ENCODE measurements around the gene NAPB.
"Not testable (repeated sequence)": the region's sequence is repeated elsewhere in the genome, so short reads cannot be mapped to it uniquely, and the experiment has no call there.

The NAPB gene

DNA sequence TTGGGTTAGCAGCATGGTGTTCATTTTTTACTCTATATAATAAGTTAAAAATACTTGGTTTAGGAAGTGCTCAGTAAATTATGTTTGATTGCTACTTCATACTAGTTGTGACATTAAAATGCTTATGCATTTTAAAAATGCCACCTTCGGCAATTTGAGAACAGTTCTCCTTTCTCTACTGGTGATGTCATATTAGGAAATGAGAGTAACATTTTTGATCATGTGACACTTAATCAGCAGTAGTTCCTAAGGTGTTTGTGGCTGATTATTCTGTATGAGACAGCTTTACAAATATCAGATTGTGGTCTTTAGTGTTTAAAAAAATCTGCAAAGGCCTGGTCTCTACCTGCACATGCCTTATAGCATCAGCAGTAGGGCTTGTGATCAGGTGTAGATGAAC is 54.9 kb downstream of the NAPB start:
- peak; percentile 78 for DNase-seq

- no peak for DNase-seq
These were observed 55.7 kb downstream of the NAPB start for GRCh38 chr20:23365390-23366165.

DNA sequence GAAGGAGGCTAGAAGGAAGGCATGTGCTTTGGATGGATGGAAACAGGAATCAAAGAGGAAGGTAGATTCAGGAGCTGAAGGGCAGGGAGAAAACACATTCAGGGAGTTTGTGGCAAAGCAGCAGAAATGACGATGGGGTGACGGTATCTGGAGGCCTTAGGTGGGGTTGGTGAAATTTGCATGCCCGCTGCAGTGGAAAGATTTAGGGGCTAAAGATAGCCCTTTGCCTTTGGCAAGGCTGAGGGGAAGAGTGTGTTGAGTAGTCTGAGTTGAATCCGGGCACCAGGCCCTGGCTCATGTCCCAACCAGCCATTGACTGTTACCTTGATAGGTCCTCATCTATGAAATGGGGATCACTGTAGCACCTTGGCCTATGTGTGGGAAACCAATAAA is 58.0 kb downstream of the NAPB start:
- DNase-seq = peak; percentile 25

GRCh38 chr20:23362392-23363256 is 58.7 kb downstream of the NAPB start:
- DNase-seq = peak; percentile 59

- DNase-seq = peak; percentile 99
These were observed 59.6 kb downstream of the NAPB start, which contains the start of gene GZF1 for GRCh38 chr20:23361476-23362391. Gene GZF1, plus strand, starts transcription at chr20:23362182. Its CDS starts 2,202 bp downstream, at chr20:23364384.

GRCh38 chr20:23361119-23361475 is 60.2 kb downstream of the NAPB start:
- peak; percentile 72 for DNase-seq

DNA sequence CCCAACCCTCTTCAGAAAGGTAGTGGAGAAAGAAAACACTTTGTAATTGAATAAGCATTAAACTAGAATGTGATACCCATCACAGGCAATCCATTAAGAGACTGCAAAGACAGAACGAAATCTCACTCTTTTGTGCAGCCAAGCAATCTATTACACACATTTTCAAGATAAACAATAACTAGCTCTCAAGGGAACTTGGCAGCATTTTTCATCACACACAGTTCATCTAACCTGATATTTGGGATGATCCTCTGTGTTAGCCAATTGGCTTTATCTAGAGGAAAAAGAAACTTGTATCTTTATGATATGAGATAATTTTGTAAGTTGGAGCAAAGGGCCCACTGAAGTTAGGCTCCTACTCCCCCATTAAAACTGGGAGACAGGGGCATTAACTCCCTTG is 60.8 kb downstream of the NAPB start:
- DNase-seq = peak; percentile 41

DNA sequence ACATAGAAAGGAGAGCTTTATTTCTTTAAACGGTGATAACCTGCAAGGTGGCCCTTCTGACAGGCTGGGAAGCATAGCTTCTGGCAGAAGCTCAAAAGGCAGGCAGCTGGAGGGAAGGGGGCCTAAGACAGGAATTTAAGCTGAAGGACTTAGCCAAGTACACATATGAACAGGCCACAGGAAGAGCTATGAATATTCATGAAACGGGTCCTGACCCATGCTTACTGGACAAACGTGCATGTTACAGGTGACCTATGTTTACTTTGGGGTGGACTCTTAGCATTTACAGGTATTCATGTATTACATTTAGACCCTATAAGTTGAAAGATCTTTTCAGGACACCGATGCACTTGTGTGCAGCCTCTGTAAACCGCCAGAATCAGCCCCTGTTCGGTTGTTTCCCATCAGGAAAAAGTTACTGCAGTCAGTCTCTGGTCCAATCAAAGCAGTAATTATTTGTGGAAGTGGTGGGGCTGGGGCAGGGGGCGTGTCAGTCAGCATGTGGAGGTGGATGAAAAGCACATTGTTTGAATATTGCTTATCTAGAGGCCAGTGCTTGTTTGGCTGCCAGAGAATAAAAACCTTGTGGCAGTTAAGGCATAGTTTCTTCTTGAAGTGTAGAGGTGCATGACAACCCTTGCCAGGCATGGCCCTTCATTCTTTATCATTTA is 62.2 kb downstream of the NAPB start:
- DNase-seq = peak; percentile 64

DNA sequence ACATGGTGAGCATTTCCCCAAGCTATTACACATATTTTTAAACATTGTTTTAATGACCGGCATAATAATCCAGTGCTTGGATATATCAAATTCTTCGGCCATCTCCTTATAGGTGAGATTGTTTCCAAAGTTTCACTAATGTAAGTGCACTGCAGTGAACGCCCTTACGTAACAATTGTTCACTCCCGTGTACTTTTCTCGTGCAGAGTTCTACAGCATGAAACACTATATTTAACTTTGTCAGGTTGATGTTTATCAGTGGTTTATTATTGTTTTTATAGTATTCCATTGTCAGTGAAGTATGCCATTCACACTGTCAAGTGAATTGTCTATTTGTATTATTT is 62.8 kb downstream of the NAPB start:
- no peak for DNase-seq

- DNase-seq = peak; percentile 100
These were observed 63.3 kb downstream of the NAPB start for GRCh38 chr20:23357767-23358562.

- DNase-seq = no peak
These were observed 65.1 kb downstream of the NAPB start for GRCh38 chr20:23356203-23356602.

- DNase-seq = peak; percentile 67
These were observed 70.1 kb downstream of the NAPB start for GRCh38 chr20:23350904-23351838.

GRCh38 chr20:23350196-23350903 is 70.9 kb downstream of the NAPB start, which contains the start of gene NXT1:
Gene NXT1, plus strand, starts transcription at chr20:23350791. Its CDS starts 3,251 bp downstream, at chr20:23354042.
- peak; percentile 99 for DNase-seq

- DNase-seq = peak; percentile 93
These were observed 71.7 kb downstream of the NAPB start for GRCh38 chr20:23349338-23350195.

DNA sequence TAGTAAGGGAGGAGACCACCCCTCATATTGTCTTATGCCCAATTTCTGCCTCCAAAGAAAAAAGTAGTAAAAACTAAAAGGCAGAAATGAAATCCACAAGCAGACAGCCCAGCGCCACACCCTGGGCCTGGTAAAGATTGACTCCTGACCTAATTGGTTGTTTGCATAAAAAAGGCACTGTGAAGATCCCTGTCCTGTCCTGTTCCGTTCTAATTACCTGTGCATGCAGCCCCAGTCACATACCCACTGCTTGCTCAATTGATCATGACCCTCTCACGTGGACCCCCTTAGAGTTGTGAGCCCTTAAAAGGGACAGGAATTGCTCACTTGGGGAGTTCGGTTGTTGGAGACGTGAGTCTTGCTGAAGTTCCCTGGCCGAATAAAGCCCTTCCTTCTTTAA is 72.8 kb downstream of the NAPB start:
- DNase-seq = not testable (repeated sequence)

- DNase-seq = no peak
These were observed 73.5 kb downstream of the NAPB start for GRCh38 chr20:23347791-23348190.

DNA sequence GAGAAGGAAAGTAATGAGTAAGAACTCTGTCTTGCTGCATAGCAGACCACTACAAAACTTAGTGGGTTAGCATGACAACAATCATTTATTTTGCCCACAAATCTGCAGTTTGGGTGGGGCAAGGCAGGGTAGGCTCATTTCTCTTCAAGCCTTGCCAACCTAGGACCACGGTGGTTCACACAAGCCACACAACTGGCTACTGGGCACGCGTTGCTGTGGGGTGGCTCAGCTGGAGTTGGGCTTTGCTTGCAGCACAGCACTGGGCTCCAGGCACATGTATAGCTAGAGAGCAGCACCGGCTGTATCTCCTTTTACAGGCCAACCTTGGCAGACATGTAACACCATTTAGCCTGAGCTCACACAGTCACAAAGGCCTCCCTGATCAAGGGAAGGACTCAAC is 75.3 kb downstream of the NAPB start:
- DNase-seq = no peak

DNA sequence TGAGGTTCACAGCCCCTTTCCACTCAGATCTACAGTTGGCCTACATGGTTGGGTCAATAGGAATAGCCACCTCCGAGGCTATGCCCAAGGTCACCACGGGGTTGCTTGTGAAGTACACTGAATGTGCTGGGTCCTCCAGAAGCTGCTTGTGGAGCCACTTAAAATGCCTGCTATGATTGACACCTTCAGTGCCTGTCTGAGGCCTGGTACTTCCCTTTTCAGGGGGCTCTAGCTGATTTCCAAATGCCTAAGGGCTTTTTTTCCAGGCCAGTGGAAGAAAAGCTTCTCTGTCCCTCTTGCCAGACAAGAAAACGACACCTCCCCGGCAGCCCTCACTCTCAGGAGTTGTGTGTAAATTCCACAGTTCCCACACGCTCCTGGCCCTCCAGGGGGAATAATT is 77.0 kb downstream of the NAPB start:
- DNase-seq = peak; percentile 6

DNA sequence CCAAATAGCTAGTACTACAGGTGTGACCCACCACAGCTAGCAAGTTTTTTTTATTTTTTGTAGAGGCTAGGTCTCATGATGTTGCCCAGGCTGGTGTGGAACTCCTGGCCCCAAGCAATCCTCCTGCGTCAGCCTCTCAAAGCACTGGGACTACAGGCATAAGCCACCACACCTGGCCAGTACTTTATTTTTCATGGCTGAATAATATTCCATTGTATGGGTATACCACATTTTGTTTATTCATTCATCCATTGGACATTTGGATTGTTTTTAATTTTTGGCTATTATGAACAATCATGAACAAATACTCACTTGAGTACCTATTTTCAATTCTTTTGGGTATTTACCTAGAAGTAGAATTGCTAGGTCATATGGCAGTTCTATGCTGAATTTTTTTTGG is 77.7 kb downstream of the NAPB start:
- no peak for DNase-seq
